Stimulated activated CD8-positive, alpha-beta memory T cell treated with anti-CD3 and anti-CD28 coated beads, Interleukin-15, amount 100 ng/mL, for 48 hours (primary cell): ENCODE data around the gene ADAP2.
"Not testable (repeated sequence)": the region's sequence is repeated elsewhere in the genome, so short reads cannot be mapped to it uniquely, and the experiment has no call there.

Experiments used
- DNase-seq, 2 donors: peaks; one replicate each; pipeline ENCODE4 v3.0.0-alpha.2; 2020; ENCODE audit warnings: low read depth in 2 of 2

ADAP2 gene

GRCh38 chr17:30969989-30970830 is 48.5 kb downstream of the ADAP2 start:
- DNase-seq = no peak

DNA sequence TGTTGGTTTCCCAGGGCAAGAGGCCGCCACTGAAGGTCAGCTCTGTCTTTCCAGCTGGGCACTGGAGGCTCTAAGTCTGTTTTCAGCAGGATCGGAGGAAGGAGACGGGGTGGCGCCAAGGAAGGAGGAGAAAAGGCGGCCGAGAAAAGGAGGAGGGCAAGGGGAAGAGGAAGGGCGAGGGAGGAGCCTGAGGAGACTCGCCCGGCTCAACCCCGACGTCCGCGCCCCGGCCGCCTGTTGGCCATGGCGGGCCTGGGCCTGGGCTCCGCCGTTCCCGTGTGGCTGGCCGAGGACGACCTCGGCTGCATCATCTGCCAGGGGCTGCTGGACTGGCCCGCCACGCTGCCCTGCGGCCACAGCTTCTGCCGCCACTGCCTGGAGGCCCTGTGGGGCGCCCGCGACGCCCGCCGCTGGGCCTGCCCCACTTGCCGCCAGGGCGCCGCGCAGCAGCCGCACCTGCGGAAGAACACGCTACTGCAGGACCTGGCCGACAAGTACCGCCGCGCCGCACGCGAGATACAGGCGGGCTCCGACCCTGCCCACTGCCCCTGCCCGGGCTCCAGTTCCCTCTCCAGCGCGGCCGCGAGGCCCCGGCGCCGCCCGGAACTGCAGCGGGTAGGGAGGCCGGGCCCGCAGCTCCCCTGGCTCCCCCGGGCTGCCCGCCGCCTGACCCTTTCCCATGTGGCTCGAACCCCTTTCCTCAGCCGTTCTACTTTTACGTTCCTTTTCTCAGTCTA is 49.3 kb downstream of the ADAP2 start, which contains the start of gene RNF135:
RNF135 (plus strand) TSS at position 209 of the 737 bp plus-strand sequence; CDS start at position 244, 35 bp downstream.
- DNase-seq = peak; percentile 46 to 47

DNA sequence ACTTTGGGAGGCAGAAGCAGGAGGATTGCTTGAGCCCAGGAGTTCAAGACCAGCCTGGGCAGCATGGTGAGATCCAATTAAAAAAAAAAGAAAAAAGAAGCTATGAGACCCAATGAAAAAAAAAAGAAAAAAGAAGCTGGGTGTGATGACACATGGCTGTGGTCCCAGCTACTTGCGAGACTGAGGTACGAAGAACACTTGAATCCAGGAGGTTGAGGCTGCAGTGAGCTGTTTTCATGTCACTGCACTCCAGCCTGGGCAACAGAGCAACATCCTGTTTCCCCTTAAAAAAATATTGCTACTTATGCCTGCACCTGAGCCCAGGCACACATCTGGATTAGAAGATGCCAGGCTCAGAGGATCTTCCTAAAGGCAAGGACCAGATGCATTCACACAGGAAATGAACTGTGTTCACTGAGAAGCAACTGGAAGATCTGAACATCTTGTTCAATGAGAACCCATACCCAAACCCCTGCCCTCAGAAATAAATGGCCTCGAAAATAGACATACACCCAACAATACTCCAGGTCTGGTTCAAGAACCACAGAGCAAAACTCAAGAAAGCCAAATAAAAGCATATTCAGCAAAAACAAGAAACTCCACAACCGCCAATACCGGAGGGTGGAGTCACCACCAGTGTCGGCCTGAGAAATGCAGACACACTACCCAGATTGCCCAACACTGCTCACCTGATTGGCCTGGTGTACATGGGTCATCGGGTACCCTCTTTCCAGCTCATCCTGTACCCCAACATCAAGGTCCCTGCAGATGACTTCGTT is 53.5 kb downstream of the ADAP2 start:
- DNase-seq = no peak

DNA sequence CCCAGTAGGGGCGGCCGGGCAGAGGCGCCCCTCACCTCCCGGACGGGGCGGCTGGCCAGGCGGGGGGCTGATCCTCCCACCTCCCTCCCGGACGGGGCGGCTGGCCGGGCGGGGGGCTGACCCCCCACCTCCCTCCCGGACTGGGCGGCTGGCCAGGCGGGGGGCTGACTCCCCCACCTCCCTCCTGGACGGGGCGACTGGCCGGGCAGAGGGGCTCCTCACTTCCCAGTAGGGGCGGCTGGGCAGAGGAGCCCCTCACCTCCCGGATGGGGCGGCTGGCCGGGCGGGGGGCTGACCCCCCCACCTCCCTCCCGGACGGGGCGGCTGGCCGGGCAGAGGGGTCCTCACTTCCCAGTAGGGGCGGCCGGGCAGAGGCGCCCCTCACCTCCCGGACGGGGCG is 58.2 kb downstream of the ADAP2 start:
- DNase-seq = not testable (repeated sequence)

- DNase-seq = no peak
These were observed 60.1 kb downstream of the ADAP2 start for GRCh38 chr17:30981531-30982519.

- DNase-seq = no peak
These were observed 61.1 kb downstream of the ADAP2 start for GRCh38 chr17:30982855-30983254.

GRCh38 chr17:30990458-30990857 is 68.7 kb downstream of the ADAP2 start:
- DNase-seq = no peak

DNA sequence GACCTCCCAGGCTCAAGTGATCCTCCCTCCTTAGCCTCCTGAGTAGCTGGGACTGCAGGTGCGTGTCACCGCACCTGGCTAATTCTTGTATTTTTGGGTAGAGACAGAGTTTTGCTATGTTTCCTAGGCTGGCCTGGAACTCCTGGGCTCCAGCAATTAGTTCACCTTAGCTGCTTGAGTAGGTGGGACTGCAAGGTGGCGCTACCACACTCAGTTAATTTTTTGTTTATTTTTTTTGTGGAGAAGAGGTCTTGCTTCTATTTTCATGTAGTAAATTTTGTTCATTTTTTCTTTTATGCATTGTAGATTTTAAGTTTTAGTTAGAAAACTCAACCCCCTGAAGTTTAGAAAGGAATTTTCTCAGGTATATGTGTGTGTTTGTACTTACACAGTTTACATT is 70.8 kb downstream of the ADAP2 start:
- no peak for DNase-seq

DNA sequence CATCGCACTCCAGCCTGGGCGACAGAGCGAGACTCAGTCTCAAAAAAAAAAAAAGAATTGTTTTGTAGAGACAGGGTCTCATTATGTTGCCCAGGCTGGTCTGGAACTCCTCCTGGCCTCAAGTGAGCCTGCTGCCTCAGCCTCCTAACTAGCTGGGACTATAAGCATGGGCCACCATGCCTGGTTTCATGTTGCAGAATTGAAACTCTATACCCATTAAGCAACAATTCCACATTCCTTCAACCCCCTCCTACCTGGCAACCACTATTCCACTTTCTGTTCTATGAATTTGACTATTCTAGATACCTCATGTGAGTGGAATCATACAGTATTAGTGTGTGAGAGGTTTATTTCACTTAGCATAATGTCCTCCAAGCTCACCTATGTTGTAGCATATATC is 73.6 kb downstream of the ADAP2 start:
- no peak for DNase-seq

DNA sequence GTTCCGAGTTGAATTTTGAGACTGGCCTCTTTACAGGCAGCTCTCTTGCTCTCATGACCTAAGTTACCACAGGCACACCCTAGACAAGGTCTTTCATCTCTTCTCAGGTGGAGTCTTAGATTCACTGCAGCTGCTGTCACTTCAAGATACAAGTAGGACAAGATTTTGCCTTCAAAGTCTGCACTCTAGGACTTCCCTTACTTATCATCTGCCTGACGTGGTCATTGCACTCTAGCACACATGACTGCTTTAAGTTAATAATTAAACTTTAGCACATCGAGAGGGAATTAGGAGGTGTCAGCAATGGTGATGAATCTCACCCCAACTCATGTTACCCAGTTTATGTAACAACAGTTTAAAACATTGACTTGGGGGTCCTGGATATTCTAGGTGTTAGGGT is 74.7 kb downstream of the ADAP2 start:
- DNase-seq = no peak

DNA sequence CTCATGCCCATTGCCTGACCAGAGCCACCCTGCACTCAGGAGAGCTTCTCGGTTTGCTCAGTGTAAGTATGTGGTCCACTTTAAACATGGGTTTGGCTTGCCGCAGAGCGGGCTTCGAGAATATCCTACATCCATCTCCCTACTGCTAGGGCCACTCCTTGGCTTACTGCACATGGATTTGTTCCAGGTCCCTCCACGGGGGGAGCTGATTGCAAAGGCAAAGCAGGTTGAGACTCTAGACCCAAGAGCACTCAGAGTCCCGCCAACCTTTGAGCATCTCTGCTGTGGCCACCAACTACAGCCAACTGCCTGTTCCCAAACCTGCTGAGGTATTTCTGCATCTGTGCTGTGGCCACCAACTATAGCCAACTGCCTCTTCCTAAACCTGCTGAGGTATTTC is 75.5 kb downstream of the ADAP2 start:
- DNase-seq = no peak

GRCh38 chr17:30997842-30998241 is 76.1 kb downstream of the ADAP2 start:
- DNase-seq = no peak

DNA sequence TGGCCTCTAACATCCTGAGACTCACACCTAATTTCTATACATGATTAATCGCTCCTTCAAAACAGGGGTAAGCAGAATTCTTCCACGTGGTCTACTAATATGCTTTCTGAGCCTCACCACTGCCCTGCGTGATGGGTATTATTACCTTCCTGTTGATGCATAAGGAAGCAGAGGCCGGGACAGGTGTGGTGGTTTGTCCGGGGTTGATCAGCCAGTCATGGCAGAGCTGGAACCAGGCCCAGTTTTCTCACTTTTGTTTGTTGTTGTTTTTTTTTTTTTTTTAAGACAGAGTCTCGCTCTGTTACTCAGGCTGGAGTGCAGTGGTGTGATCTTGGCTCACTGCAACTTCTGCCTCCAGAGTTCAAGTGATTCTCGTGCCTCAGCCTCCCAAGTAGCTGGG is 80.3 kb downstream of the ADAP2 start:
- no peak for DNase-seq

- no peak for DNase-seq
These were observed 81.6 kb downstream of the ADAP2 start for GRCh38 chr17:31003225-31003866.

- no peak for DNase-seq
These were observed 82.4 kb downstream of the ADAP2 start for GRCh38 chr17:31004160-31004559.

GRCh38 chr17:31007695-31008373 is 86.1 kb downstream of the ADAP2 start:
- DNase-seq = no peak

- DNase-seq = peak; percentile 25 to 26
These were observed 86.8 kb downstream of the ADAP2 start for GRCh38 chr17:31008374-31009041.
